ENCODE results near the gene USPL1.

GRCh38 chr13:30633861-30634260 is 16.1 kb downstream of the USPL1 start:
- no peak for TF ChIP-seq POLR2AphosphoS5 (IDR thresholded peaks at IDR 0.05; ENCODE audit: low read depth, low read length)
- no peak for TF ChIP-seq TAF1 (IDR thresholded peaks at IDR 0.05; ENCODE audit: low read depth, low read length)
- TF ChIP-seq POLR2A (IDR thresholded peaks at IDR 0.05; ENCODE audit: low read depth, low read length): no peak
- TF ChIP-seq PAX5 (IDR thresholded peaks at IDR 0.05; ENCODE audit: insufficient read depth, low read length, severe bottlenecking): no peak
